ENCODE results near the gene DLG2. TPM values are rescaled to one million over a fixed set of nuclear protein-coding genes. Genes with fewer than 3 reads are reported as not detected.
A peak's percentile ranks its signal among the peaks of the same experiment; 100 is the strongest.

The DLG2 gene
- total and polyA plus RNA-seq, 2 of the 8 experiments (the other 6 are each of a cell fraction or from before 2014, with no cell fraction given): 1.7 to 14.3 TPM

GRCh38 chr11:85313741-85314140, 313.4 kb downstream of the DLG2 start:
- no peak overlapping the region for H2BK15ac ChIP-seq (ENCODE audit: low read length)
- no peaks in the 10 kb centered on the region for H3K79me1 ChIP-seq (ENCODE audit: low read depth, low read length)
- H3K4me1 ChIP-seq (replicated peaks in 1 of 4; ENCODE audit: control insufficient read depth in 3 of 4, insufficient read depth in 4 of 4, low read length in 3 of 4): peaks cover 0 to 4% (median 2%) of the 10 kb centered on the region in 4 experiments; a peak in 3 of 7 replicates
- no peak overlapping the region for H2AFZ ChIP-seq (ENCODE audit: low read length)
- no peaks in the 10 kb centered on the region for H3K9me3 ChIP-seq (ENCODE audit: insufficient read depth in 2 of 2, low read depth in 1 of 2, low read length in 1 of 2)
- H3K27me3 ChIP-seq (replicated peaks in 1 of 4; ENCODE audit: control insufficient read depth in 3 of 4, extremely low read depth in 1 of 4, insufficient read depth in 3 of 4, low read length in 3 of 4): no peaks in the 10 kb centered on the region
- POLR2A ChIA-PET (ENCODE audit: partially characterized antibody): no interaction called here
- no peak overlapping the region for H3K23ac ChIP-seq (ENCODE audit: insufficient read length)
- no peak overlapping the region for H2BK20ac ChIP-seq (ENCODE audit: low read length)
- H3K36me3 ChIP-seq (ENCODE audit: control insufficient read depth in 2 of 4, insufficient read depth in 4 of 4, low read length in 3 of 4): no peaks in the 10 kb centered on the region
- H3K27ac ChIP-seq (ENCODE audit: low read depth, low read length): no peak overlapping the region
- no peaks in the 10 kb centered on the region for H4K20me1 ChIP-seq (replicated peaks in 1 of 2; ENCODE audit: control insufficient read depth in 1 of 2, insufficient read depth in 2 of 2, low read length in 2 of 2)
- no peak overlapping the region for H4K8ac ChIP-seq (ENCODE audit: extremely low read depth, insufficient read depth, low read length)
- H2BK12ac ChIP-seq (ENCODE audit: low read depth, low read length): no peak overlapping the region
- peak overlapping the region; percentile 41 for H4K5ac ChIP-seq (ENCODE audit: insufficient read length, low read depth, low read length)
- no peak overlapping the region for H3K56ac ChIP-seq (replicated peaks; ENCODE audit: insufficient read length, low read depth, low read length)
- H3K18ac ChIP-seq (ENCODE audit: extremely low read depth, low read length): no peak overlapping the region
- no peak overlapping the region for H2BK120ac ChIP-seq (replicated peaks; ENCODE audit: low read depth, low read length)
- no peak overlapping the region for H4K91ac ChIP-seq (replicated peaks; ENCODE audit: insufficient read length, low read length)
- no peak overlapping the region for H2BK5ac ChIP-seq (ENCODE audit: low read depth, low read length)
- no peak overlapping the region for H3K4ac ChIP-seq (replicated peaks; ENCODE audit: insufficient read length, low read depth, low read length)
- CTCF ChIA-PET (ENCODE audit: partially characterized antibody): no interaction called here
- TF ChIP-seq CHD2 (IDR thresholded peaks at IDR 0.05; ENCODE audit: low read length) (no peak), BCL11A (IDR thresholded peaks at IDR 0.05; ENCODE audit: low read depth in 2 of 2, low read length in 2 of 2) (no peak), TCF12 (IDR thresholded peaks at IDR 0.05; ENCODE audit: low read depth, low read length) (no peak), POLR2AphosphoS5 (IDR thresholded peaks at IDR 0.05; ENCODE audit: low read depth, low read length) (no peak), TEAD4 (IDR thresholded peaks at IDR 0.05; ENCODE audit: low read depth, low read length) (no peak), ASH2L (IDR thresholded peaks at IDR 0.05; ENCODE audit: low read length) (no peak), KDM5A (IDR thresholded peaks at IDR 0.05; ENCODE audit: low read length) (no peak), CHD1 (IDR thresholded peaks at IDR 0.05; ENCODE audit: low read depth, low read length) (no peak), SIRT6 (IDR thresholded peaks at IDR 0.05; ENCODE audit: low read length) (no peak), CBX5 (IDR thresholded peaks at IDR 0.05; ENCODE audit: low read depth, low read length) (no peak)
- H3K4me2 ChIP-seq (ENCODE audit: insufficient read depth in 1 of 2, low read depth in 2 of 2, low read length in 2 of 2): no peak overlapping the region
- H3K23me2 ChIP-seq (ENCODE audit: low read depth, low read length): no peaks in the 10 kb centered on the region
- FAIRE-seq (no peak), DNase-seq (ENCODE audit: low read depth in 1 of 2, low spot score in 2 of 2) (no peak)
- H3K79me2 ChIP-seq (ENCODE audit: control insufficient read depth in 1 of 2, insufficient read depth in 2 of 2, low read length in 2 of 2): no peaks in the 10 kb centered on the region
- H3K9ac ChIP-seq (replicated peaks in 1 of 4; ENCODE audit: extremely low read depth in 1 of 4, low read depth in 3 of 4, low read length in 3 of 4): no peak overlapping the region
- H2AK5ac ChIP-seq (ENCODE audit: low read depth, low read length): no peak overlapping the region
- no peak overlapping the region for H3K14ac ChIP-seq (ENCODE audit: insufficient read length)
- no peak overlapping the region for H3K4me3 ChIP-seq (ENCODE audit: extremely low read depth in 1 of 4, insufficient read depth in 2 of 4, low read depth in 3 of 4, low read length in 4 of 4)
